ENCODE data around the gene TMEM131.

The TMEM131 gene

DNA sequence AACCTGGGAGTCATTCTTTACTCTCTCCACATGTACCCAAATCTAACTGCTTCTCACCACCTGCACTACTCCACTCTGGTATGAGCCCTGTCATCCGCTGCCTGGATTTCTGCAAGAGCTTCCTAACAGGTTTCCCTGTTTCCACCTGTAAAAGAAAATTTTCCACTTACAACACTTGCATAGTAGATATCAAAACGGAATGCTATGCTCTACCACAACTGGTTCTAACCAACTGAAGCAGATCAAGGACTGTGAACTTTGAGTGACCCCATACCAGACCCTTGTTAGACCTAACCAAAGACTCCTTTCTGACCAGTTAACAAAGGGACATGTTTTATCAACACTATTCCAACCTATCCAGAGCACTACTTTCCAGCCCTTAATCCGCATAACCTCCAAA is 3.8 kb upstream of the TMEM131 start:
- H3K36me3 ChIP-seq (ENCODE audit: insufficient read depth, low read length) = no peaks in the 10 kb centered on the region
- no peak for DNase-seq
- H3K4me3 ChIP-seq (ENCODE audit: low read depth in 1 of 2, low read length in 2 of 2) = no peak overlapping the region
- H3K79me2 ChIP-seq (ENCODE audit: insufficient read depth, low read length) = peaks cover 11% of the 10 kb centered on the region
- peaks cover 9% of the 10 kb centered on the region for H3K27me3 ChIP-seq (ENCODE audit: insufficient read depth, low read length, poor library complexity)
- H3K9ac ChIP-seq (ENCODE audit: low read depth, low read length) = no peak overlapping the region
- no peaks in the 10 kb centered on the region for H4K20me1 ChIP-seq (ENCODE audit: insufficient read depth, low read length)
- no peak for ATAC-seq (ENCODE audit: insufficient read depth, low read depth)
- no peak overlapping the region for H3K27ac ChIP-seq (ENCODE audit: low read length)
- no peak for TF ChIP-seq EZH2 (IDR thresholded peaks at IDR 0.05; ENCODE audit: borderline replicate concordance, low read depth, low read length, severe bottlenecking)
- TF ChIP-seq, protein P1, sequence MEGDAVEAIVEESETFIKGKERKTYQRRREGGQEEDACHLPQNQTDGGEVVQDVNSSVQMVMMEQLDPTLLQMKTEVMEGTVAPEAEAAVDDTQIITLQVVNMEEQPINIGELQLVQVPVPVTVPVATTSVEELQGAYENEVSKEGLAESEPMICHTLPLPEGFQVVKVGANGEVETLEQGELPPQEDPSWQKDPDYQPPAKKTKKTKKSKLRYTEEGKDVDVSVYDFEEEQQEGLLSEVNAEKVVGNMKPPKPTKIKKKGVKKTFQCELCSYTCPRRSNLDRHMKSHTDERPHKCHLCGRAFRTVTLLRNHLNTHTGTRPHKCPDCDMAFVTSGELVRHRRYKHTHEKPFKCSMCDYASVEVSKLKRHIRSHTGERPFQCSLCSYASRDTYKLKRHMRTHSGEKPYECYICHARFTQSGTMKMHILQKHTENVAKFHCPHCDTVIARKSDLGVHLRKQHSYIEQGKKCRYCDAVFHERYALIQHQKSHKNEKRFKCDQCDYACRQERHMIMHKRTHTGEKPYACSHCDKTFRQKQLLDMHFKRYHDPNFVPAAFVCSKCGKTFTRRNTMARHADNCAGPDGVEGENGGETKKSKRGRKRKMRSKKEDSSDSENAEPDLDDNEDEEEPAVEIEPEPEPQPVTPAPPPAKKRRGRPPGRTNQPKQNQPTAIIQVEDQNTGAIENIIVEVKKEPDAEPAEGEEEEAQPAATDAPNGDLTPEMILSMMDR (IDR thresholded peaks at IDR 0.05; ENCODE audit: borderline replicate concordance, extremely low read depth, low read length, poor library complexity, severe bottlenecking) = no peak
- no peak overlapping the region for H3K4me2 ChIP-seq (ENCODE audit: insufficient read depth, low read length)
- H2AFZ ChIP-seq (ENCODE audit: low read depth, low read length) = no peak overlapping the region
- H3K4me1 ChIP-seq (ENCODE audit: insufficient read depth, low read length) = peaks cover 10% of the 10 kb centered on the region
- no peaks in the 10 kb centered on the region for H3K9me3 ChIP-seq (ENCODE audit: insufficient read depth, low read length, severe bottlenecking)

DNA sequence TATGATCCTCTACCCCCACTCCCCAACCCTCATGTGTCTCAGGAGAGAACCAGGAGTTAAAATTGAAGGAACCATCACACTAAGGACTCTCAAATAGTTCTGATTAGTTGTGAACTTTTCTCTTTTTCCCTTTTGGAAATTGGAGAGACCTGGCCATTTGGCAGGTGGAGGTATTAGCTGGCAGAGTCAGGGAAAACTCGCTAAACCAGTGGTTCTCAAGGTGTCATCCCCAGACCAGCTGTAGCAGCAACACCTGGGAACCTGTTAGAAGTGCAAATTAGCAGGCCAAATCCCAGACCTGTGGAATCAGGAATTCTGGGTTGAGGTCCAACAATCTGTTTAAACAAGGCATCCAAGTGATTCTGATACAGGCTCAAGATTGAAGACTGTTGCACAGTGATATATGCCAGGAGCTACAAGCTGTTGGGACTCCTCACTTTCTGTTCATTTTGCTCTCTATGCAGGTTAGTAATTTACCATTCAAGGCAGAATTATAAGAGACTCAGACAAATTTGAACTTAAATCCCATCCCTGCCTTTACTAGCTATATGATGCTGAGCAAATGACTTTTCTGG is 2.8 kb upstream of the TMEM131 start:
- no peak overlapping the region for H2AFZ ChIP-seq (ENCODE audit: low read depth, low read length)
- H3K79me2 ChIP-seq (ENCODE audit: insufficient read depth, low read length) = peaks cover 21% of the 10 kb centered on the region
- no peak for ATAC-seq (ENCODE audit: insufficient read depth, low read depth)
- no peak overlapping the region for H3K27ac ChIP-seq (ENCODE audit: low read length)
- H3K9ac ChIP-seq (ENCODE audit: low read depth, low read length) = no peak overlapping the region
- TF ChIP-seq EZH2 (IDR thresholded peaks at IDR 0.05; ENCODE audit: borderline replicate concordance, low read depth, low read length, severe bottlenecking) = no peak
- TF ChIP-seq, protein P1 (IDR thresholded peaks at IDR 0.05; ENCODE audit: borderline replicate concordance, extremely low read depth, low read length, poor library complexity, severe bottlenecking) = no peak
- peaks cover 20% of the 10 kb centered on the region for H3K4me1 ChIP-seq (ENCODE audit: insufficient read depth, low read length)
- no peaks in the 10 kb centered on the region for H3K36me3 ChIP-seq (ENCODE audit: insufficient read depth, low read length)
- DNase-seq = no peak
- H3K27me3 ChIP-seq (ENCODE audit: insufficient read depth, low read length, poor library complexity) = peaks cover 9% of the 10 kb centered on the region
- no peaks in the 10 kb centered on the region for H4K20me1 ChIP-seq (ENCODE audit: insufficient read depth, low read length)
- H3K9me3 ChIP-seq (ENCODE audit: insufficient read depth, low read length, severe bottlenecking) = no peaks in the 10 kb centered on the region
- H3K4me2 ChIP-seq (ENCODE audit: insufficient read depth, low read length) = no peak overlapping the region
- no peak overlapping the region for H3K4me3 ChIP-seq (ENCODE audit: low read depth in 1 of 2, low read length in 2 of 2)

DNA sequence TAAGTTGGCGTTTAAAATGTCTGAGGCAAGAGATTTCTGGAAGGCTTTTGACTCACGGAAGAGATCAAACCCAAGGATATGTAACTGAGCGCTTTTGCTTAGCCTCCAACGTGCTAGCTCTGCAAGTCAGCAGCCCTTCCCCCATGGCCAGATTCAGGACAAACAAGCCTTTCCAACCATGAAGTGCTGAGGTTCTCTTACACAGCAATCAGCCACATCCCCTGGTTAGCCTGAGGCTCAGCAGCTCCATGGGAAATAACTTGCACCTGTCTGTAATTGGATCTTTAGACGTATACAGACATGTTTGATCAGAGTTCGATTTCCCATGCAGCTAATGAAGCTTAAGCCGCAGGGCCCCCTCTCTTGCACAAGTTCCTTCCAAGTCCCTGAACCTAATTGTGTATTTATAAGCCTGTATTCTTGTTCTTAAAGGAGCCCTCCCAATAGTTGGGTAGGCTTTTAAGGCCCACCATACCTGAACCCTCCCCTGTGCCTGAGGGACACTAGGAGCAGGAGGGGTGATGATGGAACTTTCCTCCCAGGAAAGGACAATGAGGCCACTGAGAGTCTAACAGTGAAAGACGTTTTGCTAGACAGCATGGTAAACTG is 2.1 kb upstream of the TMEM131 start:
- TF ChIP-seq, protein P1 (IDR thresholded peaks at IDR 0.05; ENCODE audit: borderline replicate concordance, extremely low read depth, low read length, poor library complexity, severe bottlenecking) = no peak
- H2AFZ ChIP-seq (ENCODE audit: low read depth, low read length) = no peak overlapping the region; the same call in 1 of the 2 replicates
- no peak overlapping the region for H3K9ac ChIP-seq (ENCODE audit: low read depth, low read length)
- H3K79me2 ChIP-seq (ENCODE audit: insufficient read depth, low read length) = peaks cover 28% of the 10 kb centered on the region
- peaks cover 26% of the 10 kb centered on the region for H3K4me1 ChIP-seq (ENCODE audit: insufficient read depth, low read length)
- H3K9me3 ChIP-seq (ENCODE audit: insufficient read depth, low read length, severe bottlenecking) = no peaks in the 10 kb centered on the region
- no peaks in the 10 kb centered on the region for H3K36me3 ChIP-seq (ENCODE audit: insufficient read depth, low read length)
- DNase-seq = no peak
- ATAC-seq (ENCODE audit: insufficient read depth, low read depth) = no peak
- H4K20me1 ChIP-seq (ENCODE audit: insufficient read depth, low read length) = no peaks in the 10 kb centered on the region
- H3K27ac ChIP-seq (ENCODE audit: low read length) = no peak overlapping the region
- H3K4me2 ChIP-seq (ENCODE audit: insufficient read depth, low read length) = no peak overlapping the region
- H3K27me3 ChIP-seq (ENCODE audit: insufficient read depth, low read length, poor library complexity) = peaks cover 9% of the 10 kb centered on the region
- no peak overlapping the region for H3K4me3 ChIP-seq (ENCODE audit: low read depth in 1 of 2, low read length in 2 of 2)

Measured in DND-41 (cell line).